ENCODE results near the gene PRKCA. TPM values are rescaled to one million over a fixed set of nuclear protein-coding genes. Genes with fewer than 3 reads are reported as not detected.

PRKCA gene
- total and polyA plus RNA-seq, 9 donors: 9.1 to 67.6 (median 37.2) TPM

DNA sequence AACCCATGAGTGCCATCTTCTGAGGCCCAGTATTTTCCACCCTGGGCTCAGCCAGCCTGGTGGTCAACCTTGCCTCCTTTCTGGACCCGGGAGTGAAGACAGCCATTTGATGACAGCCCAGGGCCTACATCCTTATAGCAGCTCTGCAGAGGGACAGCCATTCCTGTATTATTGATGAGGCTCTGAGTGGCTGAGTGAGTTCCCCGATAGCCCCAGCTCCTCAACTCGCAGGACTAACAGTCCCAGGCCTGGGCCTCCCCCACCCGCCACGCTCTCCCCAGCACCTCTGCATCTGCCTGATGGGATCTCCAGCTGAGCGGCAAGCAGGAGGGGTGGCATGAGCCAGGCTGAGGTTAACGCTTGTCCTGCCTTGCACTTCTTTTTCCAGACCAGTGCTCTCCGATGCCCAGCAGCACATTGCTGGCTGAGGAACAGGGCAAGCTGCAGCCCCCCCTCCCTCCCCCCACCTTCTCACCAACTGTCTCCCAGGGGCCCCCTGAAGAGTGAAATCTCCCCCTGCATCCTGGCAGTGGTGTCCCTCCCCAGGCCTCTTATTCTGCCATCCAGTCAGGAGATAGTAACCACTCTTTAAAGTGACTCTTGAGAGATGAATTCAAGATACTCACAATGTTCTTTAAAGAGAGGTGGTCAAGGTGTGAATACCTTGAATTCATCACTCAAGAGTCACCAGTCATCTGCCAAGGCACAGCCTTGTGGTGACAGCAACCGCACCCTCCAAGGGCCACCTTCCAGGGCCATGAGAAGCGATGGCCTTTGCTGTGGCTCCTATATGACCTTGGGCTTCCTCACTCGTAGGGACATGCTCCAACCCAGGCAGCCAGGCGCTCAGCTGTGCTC is 556.0 kb downstream of the PRKCA start:
- Histone ChIP-seq H3K27ac (no peak overlapping the region), H3K4me1 (ENCODE audit: insufficient read depth) (no peaks in the 10 kb centered on the region), H3K27me3 (no peaks in the 10 kb centered on the region), H3K9me3 (no peaks in the 10 kb centered on the region), H3K36me3 (no peaks in the 10 kb centered on the region), H3K4me3 (no peak overlapping the region)
- WGBS, 3 donors: 73 to 80% (median 74%) methylated on average over 12 of the region's 12 CpGs
- TF ChIP-seq POLR2A (IDR thresholded peaks at IDR 0.05) (no peak), CTCF (IDR thresholded peaks at IDR 0.05) (no peak), EP300 (IDR thresholded peaks at IDR 0.05) (no peak)
- intact Hi-C loops (cut with DNase I): no loop called here
- no peak for DNase-seq

DNA sequence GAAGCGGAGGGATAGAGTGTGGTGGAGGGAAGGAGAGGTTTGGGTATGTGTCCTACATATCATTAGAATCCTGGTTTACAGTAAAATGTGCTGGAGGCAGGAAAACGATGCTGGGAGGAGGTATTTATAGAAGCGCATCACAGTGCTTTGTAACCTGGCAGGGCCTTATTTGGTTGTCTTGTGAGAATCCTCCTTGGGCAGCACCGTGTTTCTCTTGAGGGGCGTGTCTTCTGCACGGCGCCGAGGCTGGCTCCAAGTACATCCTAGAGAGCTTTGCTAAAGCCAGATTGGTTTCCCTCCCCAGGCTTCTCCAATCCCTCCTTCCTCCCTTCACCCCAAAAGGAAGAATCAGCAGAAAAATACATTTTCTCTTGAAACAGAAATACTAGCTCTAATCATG is 556.9 kb downstream of the PRKCA start:
- no peak overlapping the region for H3K27ac ChIP-seq
- TF ChIP-seq POLR2A (IDR thresholded peaks at IDR 0.05): no peak
- TF ChIP-seq CTCF (IDR thresholded peaks at IDR 0.05): no peak
- no peak for TF ChIP-seq EP300 (IDR thresholded peaks at IDR 0.05)
- H3K36me3 ChIP-seq: no peaks in the 10 kb centered on the region
- intact Hi-C loops (cut with DNase I): no loop called here
- H3K9me3 ChIP-seq: no peaks in the 10 kb centered on the region
- no peaks in the 10 kb centered on the region for H3K27me3 ChIP-seq
- H3K4me1 ChIP-seq (ENCODE audit: insufficient read depth): no peaks in the 10 kb centered on the region
- no peak overlapping the region for H3K4me3 ChIP-seq
- no peak for DNase-seq
- WGBS, 3 donors: 66 to 70% (median 67%) methylated on average over 8 of the region's 8 CpGs

DNA sequence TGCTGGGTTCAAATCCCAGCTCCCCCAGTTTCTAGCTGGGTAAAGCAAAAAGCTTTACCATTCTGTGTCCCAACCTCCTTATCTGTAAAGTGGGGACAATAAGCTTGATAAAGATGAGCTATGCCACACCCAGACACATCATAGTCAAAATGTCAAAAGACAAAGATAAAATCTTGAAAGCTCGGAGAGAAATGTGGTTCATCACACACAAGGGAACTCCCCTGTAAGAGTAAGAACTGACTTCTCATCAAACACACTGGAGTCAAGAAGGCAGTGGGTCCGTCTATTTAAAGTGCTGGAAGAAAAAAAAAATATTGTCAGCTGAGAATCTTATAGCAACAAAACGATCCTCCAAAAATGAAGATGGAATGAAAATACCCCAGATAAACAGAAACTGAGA is 557.8 kb downstream of the PRKCA start:
- intact Hi-C loops (cut with DNase I): no loop called here
- TF ChIP-seq CTCF (IDR thresholded peaks at IDR 0.05): no peak
- TF ChIP-seq POLR2A (IDR thresholded peaks at IDR 0.05): no peak
- no peak for TF ChIP-seq EP300 (IDR thresholded peaks at IDR 0.05)
- no peaks in the 10 kb centered on the region for H3K9me3 ChIP-seq
- no peaks in the 10 kb centered on the region for H3K36me3 ChIP-seq
- no peak for DNase-seq
- H3K27me3 ChIP-seq: no peaks in the 10 kb centered on the region
- no peak overlapping the region for H3K4me3 ChIP-seq
- H3K27ac ChIP-seq: no peak overlapping the region
- no peaks in the 10 kb centered on the region for H3K4me1 ChIP-seq (ENCODE audit: insufficient read depth)
- WGBS, 3 donors: 48 to 53% (median 50%) methylated on average over 3 of the region's 3 CpGs

MicroRNAs encoded within 50 kb of the gene (microRNA counts, 767-probe panel; counts per million panel counts)
- microRNA hsa-miR-634: 530 counts per million, percentile 78 among the panel's probes with 10 or more counts

Small RNAs within 50 kb of the gene (microRNA-seq; reads per million reads assigned to microRNA genes)
- 0 reads per million in 3 donors for gene MIR634

Small RNAs within 50 kb of the gene (small RNA-seq; reads per million reads assigned to genes)
- not detected for gene MIR634
- not detected for gene RN7SL735P
- not detected for gene RNA5SP444
- gene RNA5SP445: not detected
- not detected for gene RNU6-928P

Other genes starting within 250 kb of the PRKCA start
- 10 to 100 TPM in 6 of 7 donors, 1 to 10 TPM in 1; 9.7 to 25.5 (median 17.6) TPM for gene CEP112, start 110.5 kb upstream of the PRKCA start, total RNA-seq
- 10 to 100 TPM in 1 of 2 donors, 1 to 10 TPM in 1; 9.3 to 10.3 TPM for gene CEP112, start 110.5 kb upstream of the PRKCA start, polyA plus RNA-seq
- 1 to 10 TPM in 2 of 7 donors, under 1 TPM in 2, not detected in 3; 0.60 to 2.6 (median 1.1) TPM for gene APOH, start 73.2 kb upstream of the PRKCA start, total RNA-seq
- gene APOH, start 73.2 kb upstream of the PRKCA start, polyA plus RNA-seq: under 1 TPM in 1 of 2 donors, not detected in 1; 0.32 TPM

All from ovary (tissue), 9 donors.